Stromal cell of bone marrow (primary cell): Measurements from ENCODE around the gene SH3GL1.

Source experiments
- DNase-seq: peaks from one replicate; pipeline ENCODE4 v3.0.0-alpha.2; 2012; ENCODE audit warnings: low read depth

SH3GL1 gene, protein sequence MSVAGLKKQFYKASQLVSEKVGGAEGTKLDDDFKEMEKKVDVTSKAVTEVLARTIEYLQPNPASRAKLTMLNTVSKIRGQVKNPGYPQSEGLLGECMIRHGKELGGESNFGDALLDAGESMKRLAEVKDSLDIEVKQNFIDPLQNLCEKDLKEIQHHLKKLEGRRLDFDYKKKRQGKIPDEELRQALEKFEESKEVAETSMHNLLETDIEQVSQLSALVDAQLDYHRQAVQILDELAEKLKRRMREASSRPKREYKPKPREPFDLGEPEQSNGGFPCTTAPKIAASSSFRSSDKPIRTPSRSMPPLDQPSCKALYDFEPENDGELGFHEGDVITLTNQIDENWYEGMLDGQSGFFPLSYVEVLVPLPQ

DNA sequence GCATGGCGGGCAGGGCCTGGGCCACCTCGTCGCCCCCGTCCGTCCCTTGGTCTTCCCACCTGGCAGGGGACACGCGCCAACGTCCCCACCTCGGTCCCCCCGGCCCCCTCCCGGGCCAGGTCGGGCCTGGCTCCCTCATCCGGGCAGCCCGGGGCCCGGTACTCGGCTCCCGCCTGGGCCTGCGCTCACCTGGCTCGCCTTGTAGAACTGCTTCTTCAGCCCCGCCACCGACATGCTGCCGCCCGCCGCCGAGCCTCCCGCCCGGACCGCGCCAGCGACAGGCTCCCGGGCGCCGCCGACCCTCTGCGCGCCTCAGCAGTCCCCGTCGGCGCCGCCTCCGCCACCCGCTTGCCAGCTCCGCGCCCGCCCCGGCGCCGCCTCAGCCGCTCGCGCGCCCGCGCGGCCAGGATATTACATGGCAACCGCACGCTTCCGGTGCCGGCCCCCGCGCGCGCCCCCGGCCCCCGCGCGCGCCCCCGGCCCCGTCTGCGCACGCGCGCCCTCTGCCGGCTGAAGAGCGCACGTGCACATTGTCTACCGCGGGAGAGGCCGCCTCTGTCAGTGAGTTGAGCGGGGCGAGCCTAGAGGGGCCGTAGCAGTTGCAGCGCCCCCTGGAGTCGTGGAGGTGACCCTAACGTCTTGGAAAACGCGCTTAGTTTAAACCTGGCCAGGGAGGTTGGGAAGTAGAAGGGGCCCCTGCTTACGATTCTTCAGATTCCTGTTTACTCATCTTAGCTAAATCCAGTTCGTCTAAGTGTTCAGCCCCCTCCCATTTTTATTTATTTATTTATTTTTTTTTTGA, at the start of gene SH3GL1:
TSS of gene SH3GL1 (minus strand) at position 413 of the 802 bp plus-strand sequence. CDS start at position 234, 179 bp downstream.
- DNase-seq, result peak; percentile 67

DNA sequence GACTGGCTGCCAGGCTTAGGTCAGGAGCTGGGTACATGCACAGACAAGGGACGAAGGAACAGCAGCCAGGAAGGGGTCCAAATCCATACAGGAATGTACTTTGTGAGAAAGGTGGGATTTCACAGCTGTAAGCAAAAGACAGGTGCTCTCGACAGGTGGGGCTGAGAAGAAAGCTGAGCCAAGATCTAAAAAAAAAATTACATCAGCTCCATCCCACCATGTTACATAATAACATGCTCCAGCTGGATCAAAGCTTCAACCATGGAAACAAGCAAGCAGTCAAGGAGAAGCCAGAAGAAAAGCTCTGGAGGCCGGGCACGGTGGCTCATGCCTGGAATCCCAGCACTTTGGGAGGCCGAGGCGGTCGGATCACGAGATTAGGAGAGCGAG, 49.3 kb upstream of the SH3GL1 start:
- DNase-seq, result no peak

DNA sequence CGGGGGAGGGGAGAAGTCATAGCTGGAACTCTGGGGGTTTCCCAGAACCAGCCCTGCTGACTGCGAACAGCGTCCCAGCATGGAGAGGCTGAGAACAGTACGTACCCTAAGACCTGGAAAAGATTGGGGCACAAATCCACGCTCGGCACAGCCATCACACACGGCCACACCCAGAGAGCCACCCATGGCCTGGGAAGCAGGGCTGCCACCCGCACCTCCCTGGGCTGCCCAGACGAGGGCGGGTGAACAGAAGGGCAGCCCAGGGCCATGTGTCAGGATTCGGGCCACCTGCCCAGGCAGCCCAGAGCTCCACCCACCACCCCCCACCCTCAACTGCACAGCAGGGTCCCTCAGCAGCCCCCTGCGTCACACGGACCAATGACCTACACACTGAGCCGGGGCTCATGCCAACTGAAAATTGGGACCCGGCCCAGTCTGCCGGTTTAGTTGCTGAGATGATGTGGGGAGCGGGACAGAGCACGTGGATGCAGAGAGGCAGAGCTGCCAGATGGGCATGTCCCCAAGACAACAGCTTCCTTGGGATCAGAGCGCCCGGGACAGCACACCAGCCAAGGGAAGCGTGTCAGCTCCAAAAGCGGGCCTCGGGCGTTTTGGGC, 48.8 kb upstream of the SH3GL1 start:
- DNase-seq, result no peak

DNA sequence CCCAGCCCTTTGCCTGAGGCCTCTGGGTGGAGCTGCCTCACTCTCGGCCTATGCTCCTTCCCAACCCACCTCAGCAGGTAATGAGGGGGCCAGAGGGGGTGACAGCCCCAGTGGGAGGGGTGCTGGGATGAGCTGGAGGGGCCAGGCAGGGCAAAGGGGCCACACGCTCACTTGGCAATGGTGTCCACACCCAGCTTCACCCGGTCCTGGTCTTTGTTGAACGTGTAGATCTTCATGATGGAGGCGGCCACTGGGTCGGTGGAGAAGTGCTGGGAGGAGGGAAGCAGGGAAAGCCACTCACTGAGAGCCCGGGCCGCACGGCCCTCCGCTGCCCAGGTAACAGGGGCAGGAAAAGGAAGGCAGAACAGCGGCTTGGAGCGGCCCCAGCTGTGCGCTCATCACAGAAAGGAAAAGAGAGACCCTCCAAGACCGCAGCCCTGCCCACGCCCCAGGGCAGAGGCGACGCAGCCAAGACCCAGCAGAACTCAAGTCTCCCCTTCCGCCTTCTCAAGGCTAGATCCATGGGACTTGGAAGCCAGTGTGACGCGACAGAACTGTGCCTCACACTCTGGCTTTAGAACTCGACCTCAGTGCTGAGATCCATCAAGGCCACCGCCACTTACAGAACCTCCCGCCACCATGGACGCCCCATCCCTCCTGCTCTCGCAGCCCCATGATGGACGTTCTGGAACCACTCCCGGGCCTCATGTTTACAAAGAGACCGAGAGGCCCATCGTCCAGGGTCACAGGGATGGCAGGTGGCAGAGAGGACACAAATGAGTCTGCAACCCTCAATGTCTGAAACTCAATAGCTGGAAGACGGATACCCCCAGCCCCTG, 48.0 kb upstream of the SH3GL1 start:
- no peak for DNase-seq

DNA sequence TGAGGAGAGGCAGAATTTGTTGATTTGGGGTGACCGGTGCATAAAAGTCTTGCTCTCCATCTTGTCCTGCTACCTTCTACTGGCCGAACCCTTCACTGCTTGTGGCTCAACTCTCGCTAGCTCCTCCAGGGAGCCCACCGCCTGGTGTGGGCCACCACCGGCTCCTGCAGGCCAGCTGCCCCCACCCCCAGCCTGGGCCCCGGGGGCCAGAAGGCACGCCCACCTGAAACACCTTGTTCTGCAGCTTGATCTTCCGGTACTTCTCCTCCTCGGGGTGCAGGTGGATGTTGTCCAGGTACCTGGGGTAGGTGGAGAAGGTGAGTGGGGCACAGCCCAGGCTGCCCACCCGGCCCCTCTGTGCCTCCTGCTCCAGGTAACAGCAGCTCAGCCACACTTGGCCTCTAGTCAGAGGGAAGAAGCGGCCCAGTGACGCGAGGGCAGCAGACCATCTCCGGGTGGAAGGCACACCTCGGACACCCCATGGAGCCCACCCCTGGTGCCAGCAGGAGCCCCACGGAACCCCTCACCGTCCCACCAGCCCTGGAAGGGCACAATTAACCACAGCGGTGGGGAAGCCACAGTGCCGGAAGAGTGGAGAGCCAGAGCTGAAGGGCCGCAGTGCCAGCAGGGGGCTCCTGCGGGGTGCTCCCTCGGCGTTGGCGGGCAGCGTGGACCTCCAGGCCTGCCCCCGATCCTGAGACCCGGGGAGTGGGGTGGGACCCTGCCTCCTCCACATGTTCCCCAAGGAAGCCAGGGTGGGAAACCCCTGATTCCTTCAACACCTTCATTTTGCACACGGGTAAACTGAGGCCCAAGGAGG, 47.2 kb upstream of the SH3GL1 start:
- no peak for DNase-seq

DNA sequence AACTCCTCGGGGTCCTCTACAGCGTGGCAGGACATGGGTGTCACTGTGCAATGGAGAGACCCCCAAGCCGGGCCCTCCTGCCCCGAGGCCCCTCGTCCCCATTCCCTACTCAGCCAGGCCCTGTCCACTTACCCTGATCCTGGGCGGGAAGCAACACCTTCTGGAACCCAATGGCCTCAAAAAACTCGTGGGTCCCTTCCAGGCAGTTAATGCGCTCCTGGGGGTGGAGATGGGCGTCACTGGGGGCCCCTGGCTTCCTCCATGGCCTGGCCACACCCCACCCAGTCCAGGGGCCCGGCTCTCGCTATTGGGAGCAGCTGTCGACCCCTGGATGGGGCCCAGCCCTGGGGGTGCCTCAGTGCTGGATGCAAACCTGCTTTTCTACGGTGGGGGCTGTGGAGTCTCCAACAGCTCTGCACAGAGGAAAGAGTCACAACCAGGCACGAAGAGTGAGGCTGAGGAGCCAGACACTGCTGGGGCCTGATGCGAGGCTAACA, 46.4 kb upstream of the SH3GL1 start:
- DNase-seq, result no peak

DNA sequence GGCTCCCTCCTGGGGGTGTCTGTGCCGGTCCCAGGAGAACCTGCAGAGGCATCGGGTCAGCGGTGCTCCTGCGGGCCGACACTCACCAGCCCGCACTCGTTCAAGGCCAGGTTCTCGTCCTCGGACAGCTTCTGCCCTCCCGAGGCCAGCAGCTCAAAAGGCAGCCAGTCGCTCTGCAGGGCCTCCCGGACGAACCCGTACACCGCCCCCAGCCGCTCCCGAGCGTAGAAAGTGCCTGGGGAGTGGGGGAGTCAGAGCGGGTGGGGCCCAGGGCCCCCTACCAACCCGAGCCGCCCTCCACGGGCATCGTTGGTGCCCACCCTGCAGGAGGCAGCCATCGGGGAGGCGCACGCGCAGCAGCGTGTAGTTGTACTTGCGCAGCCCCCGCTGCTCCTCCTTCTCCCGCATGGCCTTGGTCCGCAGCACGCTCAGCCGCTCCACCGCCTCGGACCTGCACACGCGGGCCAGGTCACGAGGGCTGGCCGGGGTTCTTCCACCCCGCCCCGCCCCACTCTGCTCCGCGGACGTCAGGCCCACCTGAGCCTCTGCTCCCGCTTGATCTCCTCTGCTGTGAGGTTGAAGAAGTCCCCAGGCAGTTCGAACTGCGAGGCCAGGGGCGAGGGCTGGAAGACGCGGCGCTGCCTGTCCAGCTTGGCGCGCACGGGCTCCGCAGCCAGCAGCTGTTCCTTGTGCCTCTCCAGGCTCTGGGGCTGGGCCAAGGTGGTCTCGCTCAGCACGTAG, 45.8 kb upstream of the SH3GL1 start:
- DNase-seq, result no peak

DNA sequence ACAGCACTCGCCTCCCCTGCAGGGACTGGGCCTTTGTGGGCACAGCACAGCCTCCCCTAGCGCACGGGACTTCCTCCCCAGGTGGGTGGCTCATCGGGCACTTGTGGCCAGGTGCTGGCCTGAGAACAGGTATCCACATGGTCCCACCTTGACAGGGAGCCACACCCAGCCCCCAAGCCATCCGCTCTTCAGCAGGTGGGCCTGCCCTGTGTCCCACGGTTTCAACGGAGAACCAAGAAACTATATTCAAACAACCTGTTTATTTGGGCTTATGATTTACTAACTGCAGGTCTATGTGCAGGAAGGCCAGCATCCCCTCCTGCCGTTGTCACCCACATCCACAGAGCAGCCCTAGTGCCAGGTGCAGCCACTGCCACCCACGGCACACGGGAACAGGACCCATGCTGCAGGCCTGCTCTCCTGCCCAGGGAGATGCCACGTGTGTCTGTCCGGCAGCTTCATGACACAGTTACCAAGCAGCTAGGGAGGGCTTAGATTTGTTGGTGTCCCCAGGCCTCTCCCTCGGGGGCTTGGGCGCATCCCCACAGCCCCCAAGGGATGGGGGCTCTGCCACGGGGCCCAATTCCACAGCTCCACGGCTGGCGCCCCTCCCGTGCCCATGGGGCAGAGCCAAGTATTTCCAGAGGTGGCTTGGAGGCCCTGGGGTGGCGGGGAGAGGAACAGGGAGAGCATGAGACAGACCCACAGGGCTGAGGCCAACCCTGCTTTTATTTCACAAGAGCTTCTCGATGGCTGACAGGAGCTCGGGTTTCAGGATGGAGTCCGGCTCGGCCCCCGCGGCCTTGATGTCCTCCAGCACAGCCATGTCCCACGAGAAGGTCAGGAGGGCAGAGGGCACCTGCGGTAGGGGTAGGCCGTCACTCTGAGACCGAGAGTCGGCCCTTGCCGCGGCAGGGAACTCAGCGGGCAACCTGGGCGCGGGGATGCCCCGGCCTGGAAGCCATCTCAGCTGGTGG, 44.7 kb upstream of the SH3GL1 start:
- no peak for DNase-seq

DNA sequence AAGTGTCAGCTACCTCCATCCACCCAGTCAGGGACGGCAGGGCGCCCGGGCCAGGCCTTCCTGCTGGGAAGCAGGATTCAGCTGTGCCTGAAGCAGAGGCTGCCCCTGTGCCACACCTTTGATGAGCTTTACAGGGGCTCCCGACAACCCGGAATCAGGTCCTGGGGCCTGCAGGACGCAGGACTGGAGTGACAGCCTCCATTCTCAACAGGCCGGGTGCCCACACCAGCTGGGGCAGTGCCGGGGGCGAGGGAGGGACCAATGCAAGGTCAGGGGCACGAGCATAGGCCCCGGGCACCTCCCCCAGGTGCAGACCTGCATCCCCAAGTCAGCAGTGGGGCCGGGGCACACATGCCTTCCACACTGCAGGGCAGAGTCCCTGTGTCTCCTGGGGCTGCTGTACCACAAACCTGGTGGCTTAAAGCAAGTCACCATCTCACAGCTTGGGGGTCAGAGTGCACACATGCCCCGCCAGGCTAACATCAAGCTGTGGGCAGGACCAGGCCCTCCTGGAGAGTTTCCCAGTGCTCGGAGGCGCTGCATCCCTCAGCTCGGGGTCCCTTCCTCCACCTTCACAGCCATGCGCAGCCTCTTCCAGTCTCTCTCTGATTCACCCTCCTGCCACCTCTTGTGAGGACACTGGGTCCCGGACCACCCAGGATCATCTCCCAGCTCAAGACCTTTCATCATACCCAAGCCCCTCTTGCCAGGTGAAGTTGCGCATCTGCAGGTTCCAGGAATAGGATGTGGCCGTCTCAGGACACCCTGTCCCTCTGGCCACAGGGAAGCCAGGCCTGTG, 43.8 kb upstream of the SH3GL1 start:
- DNase-seq, result no peak

DNA sequence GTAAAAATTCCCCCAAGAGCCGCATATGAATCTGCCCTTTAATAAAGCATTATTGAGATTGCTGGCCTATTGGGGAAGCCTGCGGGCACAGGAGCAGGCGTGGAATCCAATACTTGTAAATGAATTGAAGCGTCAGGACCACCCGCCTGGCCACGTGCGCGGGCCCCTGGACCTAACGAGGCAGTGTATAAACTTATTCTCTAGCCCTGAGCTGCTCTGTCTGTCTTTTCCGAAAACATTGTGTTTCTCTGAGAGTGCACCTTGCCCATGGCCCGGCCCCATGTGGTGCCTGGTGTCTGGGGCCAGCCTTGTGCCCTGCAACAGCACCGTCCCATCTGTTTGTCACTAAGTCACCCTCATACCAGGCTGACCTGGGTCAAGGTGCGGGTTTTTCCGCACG, 42.8 kb upstream of the SH3GL1 start:
- no peak for DNase-seq

DNA sequence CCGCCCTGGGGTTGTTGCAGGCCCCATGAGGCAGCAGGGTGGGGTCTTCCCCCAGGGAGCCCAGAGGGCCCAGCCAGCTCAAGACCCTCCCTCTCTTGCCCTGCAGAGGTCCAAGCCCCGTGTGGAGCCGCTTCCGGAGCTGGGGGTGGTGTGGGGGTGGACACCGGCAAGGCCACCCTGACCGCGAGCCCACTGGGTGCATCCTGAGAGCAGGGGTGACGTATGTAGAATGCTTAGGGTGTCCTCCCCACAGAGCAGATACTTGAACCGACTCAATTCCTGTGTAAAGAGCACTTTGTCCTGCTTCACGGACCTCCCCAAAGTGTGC, 42.4 kb upstream of the SH3GL1 start:
- DNase-seq, result no peak

DNA sequence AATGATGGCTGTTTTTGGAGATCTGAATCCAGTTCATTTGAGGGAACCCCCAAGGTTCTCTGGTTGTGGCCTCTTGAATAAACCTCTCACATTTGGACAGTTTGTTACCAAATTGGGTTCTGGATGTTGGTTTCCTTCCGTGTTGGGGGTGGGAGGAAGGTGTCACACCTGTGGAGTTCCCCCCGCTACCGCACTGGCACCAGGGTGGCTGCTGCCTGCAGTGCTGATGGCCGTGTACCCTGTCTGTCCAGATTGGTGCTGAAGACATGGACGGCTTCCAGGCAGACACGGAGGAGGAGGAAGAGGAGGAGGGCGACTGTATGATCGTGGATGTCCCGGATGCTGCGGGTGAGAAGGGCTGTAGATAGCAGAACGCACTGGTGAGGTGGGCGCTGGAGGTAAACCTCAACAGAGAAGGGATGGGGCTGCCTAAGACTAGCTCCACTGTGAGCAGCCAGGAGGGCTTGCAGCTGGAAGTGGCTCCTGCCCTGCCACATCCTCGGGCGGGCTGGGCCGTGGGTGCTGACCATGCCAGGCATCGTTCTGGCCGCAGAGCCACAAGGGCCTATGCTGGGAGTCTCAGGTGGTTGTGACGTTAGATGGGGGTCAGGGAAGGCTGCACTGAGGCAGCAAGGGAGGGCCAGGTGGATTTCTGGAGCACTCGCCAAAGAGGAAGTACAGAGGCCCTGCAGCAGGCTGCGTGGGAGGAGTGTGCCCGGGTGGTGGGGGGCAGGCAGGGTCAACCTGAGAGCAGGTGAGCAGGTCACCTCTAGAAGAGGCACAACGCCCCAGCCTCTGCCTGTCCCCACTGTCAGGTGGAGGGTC, 41.9 kb upstream of the SH3GL1 start:
- no peak for DNase-seq

DNA sequence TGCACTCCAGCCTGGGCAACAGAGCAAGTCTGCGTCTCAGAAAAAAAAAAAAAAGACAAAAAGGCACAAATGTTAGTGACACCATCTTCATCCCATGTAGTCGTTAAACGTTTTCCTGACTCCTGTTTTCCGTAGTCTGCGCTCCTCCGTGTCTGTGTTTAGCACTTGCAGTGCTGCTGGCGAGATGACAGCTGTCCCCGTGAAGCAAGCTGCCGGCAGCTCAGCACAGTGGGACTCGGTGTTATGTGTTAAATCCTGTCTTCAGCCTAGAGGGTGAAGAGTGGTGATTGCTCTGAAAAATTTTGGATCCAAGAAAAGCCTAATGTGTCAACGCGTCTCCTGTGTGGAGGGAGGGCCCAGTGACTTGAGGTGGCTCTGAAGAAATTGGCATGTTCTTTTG, 38.9 kb upstream of the SH3GL1 start:
- DNase-seq, result no peak

DNA sequence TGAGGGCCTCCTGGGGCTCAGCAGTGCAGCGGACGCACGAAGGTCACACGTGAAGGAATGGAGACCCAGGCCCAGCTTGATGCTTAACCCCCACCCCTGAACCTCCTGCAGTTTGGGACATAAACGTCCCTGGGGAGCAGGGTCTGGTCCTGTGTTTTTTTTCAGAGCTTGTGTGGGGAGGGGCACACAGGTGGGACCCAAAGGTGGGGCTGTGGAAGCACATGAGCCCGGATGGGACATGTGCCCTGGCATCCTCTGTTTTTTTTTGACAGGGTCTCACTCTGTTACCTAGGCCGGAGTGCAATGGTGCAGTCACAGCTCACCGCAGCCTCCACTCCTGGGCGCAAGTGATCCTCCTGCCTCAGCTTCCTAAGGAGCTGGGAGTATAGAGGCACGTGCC, 36.8 kb upstream of the SH3GL1 start:
- DNase-seq, result no peak

DNA sequence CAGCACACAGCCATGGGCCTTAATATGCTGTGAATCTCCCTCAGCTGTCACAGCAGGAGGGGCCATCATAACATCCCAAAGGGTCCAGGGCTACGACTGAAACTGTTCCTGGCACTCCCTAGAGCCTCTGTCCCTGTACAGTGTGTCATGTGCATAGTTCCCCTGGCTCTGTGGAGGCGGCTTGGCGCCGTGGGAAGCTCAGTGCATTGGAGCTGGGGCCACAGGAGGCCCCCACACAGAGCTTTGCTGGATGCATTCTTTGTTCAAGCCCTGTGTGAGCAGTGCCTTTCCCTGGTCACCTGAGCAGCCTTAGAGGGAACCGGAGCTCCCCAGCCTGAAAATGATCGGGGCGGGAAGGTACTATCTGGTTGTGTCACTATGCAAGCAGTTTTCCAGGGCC, 35.9 kb upstream of the SH3GL1 start:
- DNase-seq, result no peak

DNA sequence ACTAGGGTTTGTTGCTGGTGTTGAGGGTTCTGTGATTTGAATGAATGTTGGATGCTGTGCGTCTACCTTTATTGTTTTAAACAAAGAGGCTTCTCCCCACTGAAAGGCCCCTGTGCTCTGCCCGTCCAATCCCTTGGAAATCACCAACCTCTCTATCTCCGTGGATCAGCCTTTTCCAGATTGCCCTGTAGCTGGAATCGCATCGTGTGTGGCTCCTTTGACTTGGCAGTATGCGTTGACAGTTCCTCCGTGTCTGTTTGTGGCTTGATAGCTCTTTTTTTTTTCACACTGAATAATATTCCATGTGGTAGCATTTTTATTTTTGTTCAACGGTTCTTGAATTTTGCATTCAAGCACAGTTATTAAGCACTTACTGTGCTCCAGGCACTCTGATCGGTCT, 34.0 kb upstream of the SH3GL1 start:
- DNase-seq, result no peak

DNA sequence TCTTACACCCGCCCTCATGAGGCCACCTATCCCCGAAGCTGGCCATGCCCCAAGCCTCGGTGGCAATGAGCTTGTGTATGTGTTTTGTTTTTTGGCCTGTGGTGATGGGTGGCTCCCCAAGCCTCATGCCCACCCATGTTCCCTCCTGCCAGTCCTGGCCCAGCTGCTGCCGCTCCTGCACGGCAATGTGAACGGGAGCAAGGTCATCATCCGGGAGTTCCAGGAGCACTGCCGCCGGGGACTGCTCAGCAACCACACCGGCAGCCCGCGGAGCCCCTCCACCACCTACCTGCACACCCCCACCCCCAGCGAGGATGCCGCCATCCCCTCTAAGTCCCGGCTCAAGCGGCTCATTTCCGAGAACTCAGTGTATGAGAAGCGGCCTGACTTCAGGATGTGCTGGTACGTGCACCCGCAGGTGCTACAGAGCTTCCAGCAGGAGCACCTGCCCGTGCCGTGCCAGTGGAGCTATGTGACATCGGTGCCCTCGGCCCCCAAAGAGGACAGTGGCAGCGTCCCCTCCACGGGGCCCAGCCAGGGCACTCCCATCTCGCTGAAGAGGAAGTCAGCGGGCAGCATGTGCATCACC, 32.7 kb upstream of the SH3GL1 start:
- no peak for DNase-seq
